Hippocampal formation (tissue), 2 donors: ENCODE measurements around the gene DLGAP5.

Source experiments
- DNase-seq, 2 donors: peaks; one replicate each; lab custom pipeline; 2025; lab: John Stamatoyannopoulos, UW

The DLGAP5 gene

GRCh38 chr14:55129086-55129427, 62.3 kb downstream of the DLGAP5 start, which contains the start of gene LGALS3:
Gene LGALS3, plus strand, starts transcription at chr14:55129252. Its CDS starts 8,122 bp downstream, at chr14:55137374.
- no peak for DNase-seq

DNA sequence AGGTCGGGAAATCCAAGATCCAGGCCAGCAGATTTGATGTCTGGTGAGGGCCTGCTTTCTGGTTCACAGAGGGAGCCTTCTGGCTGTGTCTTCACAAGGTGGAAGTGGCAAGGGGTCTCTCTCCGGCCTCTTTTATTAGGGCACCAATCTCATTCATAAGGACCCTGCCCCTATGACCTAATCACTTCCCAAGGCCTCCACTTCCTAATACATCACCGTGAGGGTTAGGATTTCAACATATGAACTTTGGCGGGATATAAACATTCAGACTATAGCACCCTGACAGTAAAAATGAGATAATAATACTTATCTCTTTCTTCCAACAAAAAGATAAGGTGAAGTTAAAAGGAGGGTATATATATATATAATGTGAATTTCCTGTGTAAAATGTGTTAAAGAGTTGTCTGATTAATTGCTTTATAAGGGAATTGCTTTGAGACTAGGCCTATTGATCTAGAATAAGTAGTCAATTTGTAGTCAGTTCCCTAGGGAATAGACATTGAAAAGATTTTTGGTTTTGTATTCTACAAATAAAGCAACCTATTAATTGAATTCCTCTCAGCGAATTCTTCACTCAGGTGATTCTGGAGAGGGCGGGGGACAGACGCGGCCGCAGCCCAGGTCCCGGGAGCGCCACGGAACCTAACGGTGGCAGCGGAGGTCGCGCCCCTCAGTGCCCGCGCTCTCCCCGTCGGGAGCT, 62.8 kb downstream of the DLGAP5 start:
- DNase-seq, result no peak

DNA sequence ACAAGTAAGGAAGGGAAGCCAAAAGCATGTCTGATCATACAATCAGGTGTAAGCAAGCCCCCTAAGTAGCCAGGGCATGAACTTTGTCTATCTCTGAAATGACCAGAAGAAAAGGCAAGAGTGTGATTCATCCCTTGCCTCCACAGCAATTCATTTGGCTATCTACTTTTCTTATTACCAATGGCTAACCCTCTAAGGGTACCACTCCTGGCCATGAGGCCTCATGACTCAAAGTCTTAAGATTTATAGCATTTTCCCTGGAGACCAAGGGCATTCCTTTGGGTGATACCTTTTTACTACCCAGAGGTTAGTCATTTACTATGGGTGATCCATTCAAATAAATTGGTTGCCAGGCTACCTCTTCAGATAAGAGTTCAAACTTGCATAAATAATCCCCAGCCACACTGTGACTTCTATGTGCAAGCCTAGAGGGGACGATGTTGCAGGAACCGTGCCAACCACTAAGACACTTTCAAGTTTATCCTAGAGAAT, 63.9 kb downstream of the DLGAP5 start:
- DNase-seq, result no peak

- no peak for DNase-seq
Measured at GRCh38 chr14:55126932-55127459, 64.4 kb downstream of the DLGAP5 start.

GRCh38 chr14:55126034-55126433, 65.4 kb downstream of the DLGAP5 start:
- DNase-seq, result no peak

- no peak for DNase-seq
Measured at GRCh38 chr14:55125403-55125802, 66.0 kb downstream of the DLGAP5 start.

GRCh38 chr14:55124774-55125386, 66.5 kb downstream of the DLGAP5 start:
- no peak for DNase-seq

DNA sequence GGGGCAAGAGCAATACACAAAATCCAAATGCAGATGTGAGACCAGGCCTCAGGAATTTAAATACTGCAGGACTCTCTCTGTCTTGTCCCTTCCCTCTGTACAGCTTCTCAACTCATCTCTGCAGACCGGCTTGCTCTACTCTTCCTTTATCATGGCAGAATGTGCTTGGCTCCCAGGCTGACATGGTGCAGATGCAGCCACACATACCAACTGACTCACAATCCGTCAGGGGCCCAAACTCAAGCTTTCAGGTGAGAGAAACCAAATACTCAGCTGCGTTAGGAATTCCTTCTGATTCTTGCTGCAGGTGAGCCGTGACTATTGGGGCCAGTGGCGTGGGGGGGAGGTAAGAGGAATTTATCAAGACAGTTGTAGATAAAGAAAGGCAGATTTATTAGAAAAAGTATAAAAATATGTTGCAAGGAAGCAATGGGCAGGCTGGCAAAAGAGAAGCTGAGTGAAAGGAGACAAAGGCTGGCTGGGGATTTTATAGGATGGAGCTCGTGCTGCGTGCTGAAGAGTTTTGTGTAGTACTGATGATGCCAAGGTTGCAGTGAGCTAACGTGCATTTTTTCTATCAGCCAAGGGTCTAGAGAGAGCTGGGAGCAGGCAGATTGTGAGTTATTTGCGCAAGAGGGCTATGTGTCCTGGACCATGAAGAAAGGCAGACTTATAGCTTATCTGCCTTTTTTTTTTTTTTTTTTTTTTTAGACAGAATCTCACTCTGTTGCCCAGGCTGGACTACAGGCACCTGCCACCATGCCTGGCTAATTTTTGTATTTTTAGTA, 67.3 kb downstream of the DLGAP5 start:
- DNase-seq, result no peak

DNA sequence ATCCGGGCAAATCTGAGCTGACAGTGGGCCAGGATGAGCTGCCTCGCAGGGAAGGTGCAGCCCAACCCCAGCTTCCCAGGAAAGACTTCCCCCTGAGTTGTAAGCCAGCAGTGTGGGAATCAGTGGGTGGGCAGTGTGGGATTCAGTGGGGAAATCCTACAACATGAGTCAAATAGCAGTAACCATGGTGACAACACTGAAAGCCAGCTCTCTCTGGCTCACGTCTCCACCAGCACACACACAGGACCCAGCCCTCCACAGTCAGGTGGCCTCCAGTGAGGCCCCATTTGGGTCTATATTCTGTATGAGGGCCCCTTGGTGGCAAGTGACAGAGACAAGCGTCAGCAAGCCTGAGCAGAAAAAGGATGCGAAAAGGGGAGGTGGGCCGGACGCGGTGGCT, 68.3 kb downstream of the DLGAP5 start:
- DNase-seq, result no peak

DNA sequence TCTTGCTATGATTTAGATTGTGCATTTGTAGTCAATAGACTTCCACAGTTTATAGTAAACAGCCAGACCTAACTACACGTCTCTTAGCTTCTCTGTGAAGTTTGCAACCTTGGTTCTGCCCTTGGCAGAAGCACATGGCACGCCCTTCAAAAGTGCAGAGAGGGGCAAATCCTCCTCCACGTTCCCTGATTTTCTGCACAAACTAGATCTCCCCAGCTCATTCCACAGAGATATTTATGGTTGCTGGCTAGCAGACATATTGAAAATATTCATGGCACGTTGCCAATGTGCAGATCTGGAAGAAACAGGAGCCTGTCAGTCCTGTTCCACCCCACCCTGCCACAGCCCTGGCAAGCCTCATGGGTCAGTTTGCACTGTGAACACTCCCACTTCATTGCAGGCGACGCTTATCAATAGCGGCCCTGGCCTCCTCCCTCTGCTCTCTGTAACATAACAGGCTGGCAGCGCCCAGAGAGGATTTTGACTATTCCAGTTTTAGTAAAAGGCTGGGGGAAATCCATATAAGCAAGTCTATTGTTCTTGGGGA, 68.9 kb downstream of the DLGAP5 start:
- no peak for DNase-seq

- no peak for DNase-seq
Measured at GRCh38 chr14:55121628-55122439, 69.6 kb downstream of the DLGAP5 start.

DNA sequence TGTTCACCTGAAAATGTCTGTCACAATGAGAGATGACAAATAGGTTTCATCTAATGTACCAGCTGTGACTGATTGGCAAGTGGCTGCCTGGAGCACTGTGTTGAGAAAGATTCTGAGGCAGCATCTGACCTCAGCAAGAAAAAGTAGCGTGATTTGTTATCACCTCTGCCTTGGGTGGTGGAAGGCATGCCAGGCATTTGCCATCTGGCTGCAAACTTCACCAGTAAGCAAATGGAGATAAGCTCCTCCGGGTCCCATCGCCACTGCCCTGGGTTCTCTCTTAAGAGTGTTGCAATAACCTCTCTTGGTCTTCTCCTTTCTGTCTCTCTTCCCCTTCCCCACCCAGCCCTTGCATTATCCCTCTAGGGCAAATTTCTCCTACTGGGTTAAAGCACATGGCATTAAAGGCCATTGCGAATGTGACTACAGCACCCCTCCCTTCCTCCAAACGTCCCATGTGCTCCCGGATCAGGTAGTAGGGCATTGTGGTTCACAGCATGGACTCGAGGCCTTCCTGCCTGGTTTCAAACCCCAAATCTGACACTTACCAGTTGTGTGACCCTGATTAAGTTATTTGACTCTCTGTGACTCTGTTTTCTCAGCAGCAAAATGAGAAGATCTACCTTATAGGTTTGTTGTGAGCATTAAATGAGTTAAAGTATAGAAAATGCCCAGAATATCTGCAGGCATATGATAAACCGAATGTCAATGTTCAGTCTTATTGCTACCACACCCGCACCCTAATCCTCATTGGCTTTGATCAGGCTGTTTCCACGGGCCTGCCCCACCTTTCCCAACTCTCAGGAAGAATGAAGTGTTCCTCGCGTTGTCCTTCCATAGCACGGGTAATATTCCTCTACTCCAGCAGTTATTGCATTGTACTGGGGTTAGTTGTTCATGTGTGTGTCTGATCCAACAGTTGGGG, 70.6 kb downstream of the DLGAP5 start:
- no peak for DNase-seq

DNA sequence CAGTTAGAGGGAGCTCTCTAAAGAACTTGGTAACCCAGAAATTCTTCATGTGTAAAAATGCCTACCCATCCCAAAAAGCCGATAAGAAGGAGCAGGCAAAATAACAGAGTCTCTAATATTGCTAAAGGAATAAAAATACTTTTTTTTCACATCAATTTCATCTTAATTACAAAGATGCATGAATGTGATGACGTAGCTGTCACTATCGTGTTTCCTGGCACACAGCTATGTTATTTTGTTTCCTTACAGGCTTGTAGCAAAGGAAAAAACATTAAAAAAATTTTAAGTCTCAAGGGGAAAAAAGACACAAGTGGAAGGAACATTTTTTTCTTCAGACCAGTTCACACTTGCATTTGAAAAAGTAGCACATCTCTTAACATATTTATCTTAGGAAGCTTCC, 72.6 kb downstream of the DLGAP5 start:
- no peak for DNase-seq

DNA sequence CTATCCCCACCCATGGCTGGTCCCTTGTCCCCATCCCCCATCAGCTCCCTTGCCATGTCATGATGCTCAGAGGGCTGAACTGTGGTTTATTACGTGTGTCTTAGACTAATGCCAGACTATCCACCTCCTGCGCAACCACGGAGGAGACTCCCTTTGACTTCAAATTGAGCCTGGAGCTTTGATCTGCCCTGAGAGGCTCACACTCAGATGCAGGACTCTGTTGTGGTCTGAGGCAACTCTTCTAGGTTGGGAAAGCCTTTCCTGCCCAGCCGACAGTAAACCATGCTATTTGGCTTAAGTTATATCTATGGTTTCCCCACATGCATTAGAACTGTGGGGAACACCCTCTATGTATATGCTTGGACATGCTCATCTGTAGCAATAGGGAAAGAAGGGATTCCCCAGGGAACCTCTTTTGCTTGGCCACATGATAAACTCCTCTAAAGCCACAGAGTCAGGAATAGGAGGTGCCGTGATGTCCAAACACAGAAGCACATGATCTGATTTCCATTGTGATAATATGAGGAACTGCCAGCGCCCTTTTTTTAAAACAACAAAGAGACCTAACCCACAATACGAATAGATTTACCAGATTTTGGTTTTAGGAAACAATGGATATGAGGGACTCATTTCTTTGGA, 73.5 kb downstream of the DLGAP5 start:
- no peak for DNase-seq

GRCh38 chr14:55116246-55117030, 74.9 kb downstream of the DLGAP5 start:
- DNase-seq, result no peak

DNA sequence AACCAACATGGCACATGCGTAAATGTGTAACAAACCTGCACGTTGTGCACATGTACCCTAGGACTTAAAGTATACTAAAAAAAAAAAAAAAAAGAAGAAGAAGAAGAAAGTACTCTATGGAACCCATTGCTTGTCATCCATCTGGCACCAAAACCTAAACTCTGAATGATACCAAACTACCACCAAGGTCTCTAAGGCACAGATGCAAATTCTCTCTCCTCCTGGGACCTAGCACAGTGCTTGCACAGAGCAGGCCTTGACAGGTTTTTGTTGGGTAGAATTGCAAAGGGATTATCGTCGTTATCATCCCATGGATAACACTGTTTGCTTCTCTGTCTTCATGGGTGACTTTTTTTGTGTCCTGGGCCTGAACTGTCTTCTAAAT, 75.5 kb downstream of the DLGAP5 start:
- DNase-seq, result no peak

GRCh38 chr14:55115460-55115859, 75.9 kb downstream of the DLGAP5 start:
- no peak for DNase-seq

GRCh38 chr14:55114720-55115119, 76.7 kb downstream of the DLGAP5 start:
- no peak for DNase-seq

DNA sequence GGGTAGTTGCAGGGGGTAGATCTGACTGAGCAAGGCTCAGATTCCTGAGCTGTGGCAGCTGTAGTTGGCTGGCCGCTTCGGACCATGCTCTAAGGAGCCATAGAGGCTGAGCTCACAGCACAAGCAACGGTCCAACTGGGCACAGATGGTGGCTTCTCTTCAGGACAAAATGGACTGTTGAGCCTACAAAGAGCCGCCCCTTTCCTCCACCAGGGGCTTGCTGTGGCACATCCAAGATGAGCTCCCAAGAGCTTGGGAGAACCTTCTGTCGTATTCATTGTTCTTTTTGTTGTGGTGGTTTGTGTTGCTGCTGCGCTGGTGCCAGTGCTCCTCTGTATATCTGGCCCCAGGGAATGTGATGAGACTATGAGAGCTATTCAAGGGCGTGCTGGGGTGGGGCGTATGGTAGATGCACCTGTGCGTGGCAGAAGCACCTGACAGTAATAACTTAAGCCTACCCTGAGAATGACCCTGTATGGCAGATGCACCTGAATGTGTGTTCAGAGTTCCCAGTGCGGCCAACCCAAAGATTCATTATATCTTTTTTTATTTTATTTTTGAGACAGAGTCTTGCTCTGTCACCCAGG, 80.2 kb downstream of the DLGAP5 start:
- DNase-seq, result no peak
